ENCODE data around the gene ZBTB7A.

ZBTB7A gene

GRCh38 chr19:4093643-4094175 is 27.0 kb upstream of the ZBTB7A start:
- H3K9me3 ChIP-seq (ENCODE audit: control insufficient read depth, low read length), result no peaks in the 10 kb centered on the region
- WGBS, 2 experiments (ENCODE audit: insufficient coverage in 2 of 2), result 94 to 98% methylated on average over 6 to 14 of the region's 18 CpGs
- no peak overlapping the region for H3K27ac ChIP-seq (ENCODE audit: low read depth, low read length, severe bottlenecking)
- H3K4me1 ChIP-seq (ENCODE audit: control insufficient read depth, insufficient read depth, low read length, poor library complexity, severe bottlenecking), result no peaks in the 10 kb centered on the region
- H3K36me3 ChIP-seq (ENCODE audit: control insufficient read depth, insufficient read depth, low read length), result peaks cover 78% of the 10 kb centered on the region
- H3K4me3 ChIP-seq (ENCODE audit: extremely low read depth, insufficient read depth, low read length, poor library complexity, severe bottlenecking), result no peak overlapping the region

- no peak overlapping the region for H3K4me3 ChIP-seq (ENCODE audit: extremely low read depth, insufficient read depth, low read length, poor library complexity, severe bottlenecking)
- no peaks in the 10 kb centered on the region for H3K4me1 ChIP-seq (ENCODE audit: control insufficient read depth, insufficient read depth, low read length, poor library complexity, severe bottlenecking)
- no peak overlapping the region for H3K27ac ChIP-seq (ENCODE audit: low read depth, low read length, severe bottlenecking)
- H3K36me3 ChIP-seq (ENCODE audit: control insufficient read depth, insufficient read depth, low read length), result peaks cover 48% of the 10 kb centered on the region
- no peaks in the 10 kb centered on the region for H3K9me3 ChIP-seq (ENCODE audit: control insufficient read depth, low read length)
- WGBS, 2 experiments (ENCODE audit: insufficient coverage in 2 of 2), result 96 to 97% methylated on average over 36 to 49 of the region's 52 CpGs
Measured at GRCh38 chr19:4090356-4091220, 23.9 kb upstream of the ZBTB7A start.

- Histone ChIP-seq H3K36me3 (ENCODE audit: control insufficient read depth, insufficient read depth, low read length) (peaks cover 48% of the 10 kb centered on the region), H3K4me3 (ENCODE audit: extremely low read depth, insufficient read depth, low read length, poor library complexity, severe bottlenecking) (no peak overlapping the region), H3K9me3 (ENCODE audit: control insufficient read depth, low read length) (no peaks in the 10 kb centered on the region), H3K27ac (ENCODE audit: low read depth, low read length, severe bottlenecking) (no peak overlapping the region), H3K4me1 (ENCODE audit: control insufficient read depth, insufficient read depth, low read length, poor library complexity, severe bottlenecking) (no peaks in the 10 kb centered on the region)
- 96 to 98% methylated on average over 21 to 22 of the region's 22 CpGs for WGBS, 2 experiments (ENCODE audit: insufficient coverage in 2 of 2)
Measured at GRCh38 chr19:4089946-4090345, 23.2 kb upstream of the ZBTB7A start.

- H3K4me3 ChIP-seq (ENCODE audit: extremely low read depth, insufficient read depth, low read length, poor library complexity, severe bottlenecking), result no peak overlapping the region
- H3K4me1 ChIP-seq (ENCODE audit: control insufficient read depth, insufficient read depth, low read length, poor library complexity, severe bottlenecking), result no peaks in the 10 kb centered on the region
- WGBS, 2 experiments (ENCODE audit: insufficient coverage in 2 of 2), result 95 to 97% methylated on average over 19 to 23 of the region's 26 CpGs
- peaks cover 43% of the 10 kb centered on the region for H3K36me3 ChIP-seq (ENCODE audit: control insufficient read depth, insufficient read depth, low read length)
- no peak overlapping the region for H3K27ac ChIP-seq (ENCODE audit: low read depth, low read length, severe bottlenecking)
- no peaks in the 10 kb centered on the region for H3K9me3 ChIP-seq (ENCODE audit: control insufficient read depth, low read length)
Measured at GRCh38 chr19:4089400-4089908, 22.8 kb upstream of the ZBTB7A start.

- no peaks in the 10 kb centered on the region for H3K4me1 ChIP-seq (ENCODE audit: control insufficient read depth, insufficient read depth, low read length, poor library complexity, severe bottlenecking)
- WGBS, 2 experiments (ENCODE audit: insufficient coverage in 2 of 2), result 92% methylated on average over 2 of the region's 2 CpGs; no CpG with 5 or more reads in 1 of the 2 experiments
- no peak overlapping the region for H3K27ac ChIP-seq (ENCODE audit: low read depth, low read length, severe bottlenecking)
- no peak overlapping the region for H3K4me3 ChIP-seq (ENCODE audit: extremely low read depth, insufficient read depth, low read length, poor library complexity, severe bottlenecking)
- H3K9me3 ChIP-seq (ENCODE audit: control insufficient read depth, low read length), result no peaks in the 10 kb centered on the region
- peaks cover 39% of the 10 kb centered on the region for H3K36me3 ChIP-seq (ENCODE audit: control insufficient read depth, insufficient read depth, low read length)
Measured at GRCh38 chr19:4088975-4089374, 22.3 kb upstream of the ZBTB7A start.

- H3K9me3 ChIP-seq (ENCODE audit: control insufficient read depth, low read length), result no peaks in the 10 kb centered on the region
- WGBS, 2 experiments (ENCODE audit: insufficient coverage in 2 of 2), result 93 to 95% methylated on average over 29 to 30 of the region's 31 CpGs
- no peaks in the 10 kb centered on the region for H3K4me1 ChIP-seq (ENCODE audit: control insufficient read depth, insufficient read depth, low read length, poor library complexity, severe bottlenecking)
- peaks cover 31% of the 10 kb centered on the region for H3K36me3 ChIP-seq (ENCODE audit: control insufficient read depth, insufficient read depth, low read length)
- no peak overlapping the region for H3K4me3 ChIP-seq (ENCODE audit: extremely low read depth, insufficient read depth, low read length, poor library complexity, severe bottlenecking)
- H3K27ac ChIP-seq (ENCODE audit: low read depth, low read length, severe bottlenecking), result no peak overlapping the region
Measured at GRCh38 chr19:4087787-4088679, 21.3 kb upstream of the ZBTB7A start.

GRCh38 chr19:4086411-4086867 is 19.7 kb upstream of the ZBTB7A start:
- Histone ChIP-seq H3K4me3 (ENCODE audit: extremely low read depth, insufficient read depth, low read length, poor library complexity, severe bottlenecking) (no peak overlapping the region), H3K9me3 (ENCODE audit: control insufficient read depth, low read length) (no peaks in the 10 kb centered on the region), H3K36me3 (ENCODE audit: control insufficient read depth, insufficient read depth, low read length) (peaks cover 21% of the 10 kb centered on the region), H3K4me1 (ENCODE audit: control insufficient read depth, insufficient read depth, low read length, poor library complexity, severe bottlenecking) (no peaks in the 10 kb centered on the region), H3K27ac (ENCODE audit: low read depth, low read length, severe bottlenecking) (no peak overlapping the region)
- WGBS, 2 experiments (ENCODE audit: insufficient coverage in 2 of 2), result 81 to 93% methylated on average over 12 to 13 of the region's 17 CpGs

GRCh38 chr19:4084547-4084877 is 17.8 kb upstream of the ZBTB7A start:
- Histone ChIP-seq H3K4me1 (ENCODE audit: control insufficient read depth, insufficient read depth, low read length, poor library complexity, severe bottlenecking) (no peaks in the 10 kb centered on the region), H3K36me3 (ENCODE audit: control insufficient read depth, insufficient read depth, low read length) (peaks cover 2% of the 10 kb centered on the region), H3K27ac (ENCODE audit: low read depth, low read length, severe bottlenecking) (no peak overlapping the region), H3K4me3 (ENCODE audit: extremely low read depth, insufficient read depth, low read length, poor library complexity, severe bottlenecking) (no peak overlapping the region), H3K9me3 (ENCODE audit: control insufficient read depth, low read length) (no peaks in the 10 kb centered on the region)
- 93% methylated on average over 6 to 7 of the region's 8 CpGs for WGBS, 2 experiments (ENCODE audit: insufficient coverage in 2 of 2)

GRCh38 chr19:4083677-4084546 is 17.2 kb upstream of the ZBTB7A start:
- Histone ChIP-seq H3K4me3 (ENCODE audit: extremely low read depth, insufficient read depth, low read length, poor library complexity, severe bottlenecking) (no peak overlapping the region), H3K4me1 (ENCODE audit: control insufficient read depth, insufficient read depth, low read length, poor library complexity, severe bottlenecking) (no peaks in the 10 kb centered on the region), H3K27ac (ENCODE audit: low read depth, low read length, severe bottlenecking) (no peak overlapping the region), H3K36me3 (ENCODE audit: control insufficient read depth, insufficient read depth, low read length) (no peaks in the 10 kb centered on the region), H3K9me3 (ENCODE audit: control insufficient read depth, low read length) (no peaks in the 10 kb centered on the region)
- WGBS, 2 experiments (ENCODE audit: insufficient coverage in 2 of 2), result 73 to 86% methylated on average over 19 to 22 of the region's 28 CpGs

- peaks cover 4% of the 10 kb centered on the region for H3K4me1 ChIP-seq (ENCODE audit: control insufficient read depth, insufficient read depth, low read length, poor library complexity, severe bottlenecking)
- no peaks in the 10 kb centered on the region for H3K36me3 ChIP-seq (ENCODE audit: control insufficient read depth, insufficient read depth, low read length)
- WGBS, 2 experiments (ENCODE audit: insufficient coverage in 2 of 2), result 85 to 91% methylated on average over 9 of the region's 9 CpGs
- H3K27ac ChIP-seq (ENCODE audit: low read depth, low read length, severe bottlenecking), result no peak overlapping the region
- no peaks in the 10 kb centered on the region for H3K9me3 ChIP-seq (ENCODE audit: control insufficient read depth, low read length)
- H3K4me3 ChIP-seq (ENCODE audit: extremely low read depth, insufficient read depth, low read length, poor library complexity, severe bottlenecking), result no peak overlapping the region
Measured at GRCh38 chr19:4082172-4082571, 15.5 kb upstream of the ZBTB7A start.
